T-cell (primary cell): Measurements from ENCODE around the gene OSGIN1. TPM values are rescaled to one million over a fixed set of nuclear protein-coding genes. Genes with fewer than 3 reads are reported as not detected.

ENCODE experiments used
- ATAC-seq, 4 experiments: fragments of 200-7000 bp in 3 of 4; fragments of 150-1000 bp in 1 of 4; cut with Tn5 transposase; replicated peaks in 1 of 4; 1 replicate in 3 of 4; 2 replicates in 1 of 4; pipeline ENCODE4 v1.10.0; 2021; ENCODE audit warnings: moderate library complexity in 3 of 4, mild to moderate bottlenecking in 2 of 4, moderate number of reproducible peaks in 1 of 4
- CTCF ChIA-PET, 2 donors: fragments of 300-600 bp; sonication (Branson Sonifier 250); formaldehyde crosslinking; loops; one replicate each; lab custom pipeline; 2022; ENCODE audit warnings: antibody characterized with exemption in 2 of 2; lab: Charles Lee
- POLR2A ChIA-PET, 2 donors: fragments of 300-600 bp; sonication (Branson Sonifier 250); formaldehyde crosslinking; loops; one replicate each; lab custom pipeline; 2022; ENCODE audit warnings: antibody characterized with exemption in 2 of 2; lab: Charles Lee
- DNase-seq, 35 experiments: peaks; one replicate each; pipeline versions ENCODE4 v3.0.0 to v3.0.0-alpha.2; 2013 to 2023
- H3K27ac ChIP-seq: one replicate; pipeline ENCODE4 v1.5.1; 2013; ENCODE audit warnings: low read length
- H3K27me3 ChIP-seq, 2 experiments: replicated peaks in 1 of 2; 1 replicate in 1 of 2; 2 replicates in 1 of 2; pipeline versions ENCODE4 v1.6.1 to v1.7.0; 2013; ENCODE audit warnings: low read length in 1 of 2, mixed read lengths in 1 of 2; ENCODE audit not compliant: control insufficient read depth in 2 of 2, insufficient read depth in 2 of 2; ENCODE audit errors: extremely low read depth in 1 of 2
- H3K36me3 ChIP-seq, 2 donors: 1 replicate in 1 of 2; 2 replicates in 1 of 2; pipeline versions ENCODE4 v1.6.1 to v1.7.0; 2013; ENCODE audit warnings: low read length in 1 of 2; ENCODE audit not compliant: control insufficient read depth in 2 of 2, insufficient read depth in 1 of 2; ENCODE audit errors: extremely low read depth in 1 of 2
- H3K4me1 ChIP-seq, 2 experiments: 1 replicate in 1 of 2; 2 replicates in 1 of 2; pipeline versions ENCODE4 v1.6.1 to v1.7.0; 2013; ENCODE audit warnings: low read length in 2 of 2, mixed read lengths in 1 of 2; ENCODE audit not compliant: insufficient read depth in 2 of 2, control insufficient read depth in 1 of 2; ENCODE audit errors: extremely low read depth in 1 of 2
- H3K4me3 ChIP-seq, 2 donors: 1 replicate in 1 of 2; 2 replicates in 1 of 2; pipeline versions ENCODE4 v1.5.1 to v1.7.0; 2013; ENCODE audit warnings: mild to moderate bottlenecking in 2 of 2, low read length in 1 of 2, moderate library complexity in 1 of 2; ENCODE audit not compliant: control insufficient read depth in 1 of 2; ENCODE audit errors: extremely low read depth in 1 of 2
- H3K9me3 ChIP-seq: 2 replicates; pipeline ENCODE4 v1.7.0; 2013
- H3K27ac Mint-ChIP-seq, 2 donors: one replicate each; pipeline ENCODE4 v1.8.0; 2020 to 2021; ENCODE audit warnings: mild to moderate bottlenecking in 2 of 2, mixed read lengths in 2 of 2
- H3K27me3 Mint-ChIP-seq, 2 donors: one replicate each; pipeline ENCODE4 v1.8.0; 2021 to 2022; ENCODE audit warnings: mixed read lengths in 2 of 2
- H3K36me3 Mint-ChIP-seq: one replicate; pipeline ENCODE4 v1.8.0; 2021; ENCODE audit warnings: mixed read lengths
- H3K4me1 Mint-ChIP-seq, 3 donors: one replicate each; pipeline ENCODE4 v1.8.0; 2020 to 2022; ENCODE audit warnings: mixed read lengths in 3 of 3, mild to moderate bottlenecking in 1 of 3
- H3K4me3 Mint-ChIP-seq, 3 donors: one replicate each; pipeline ENCODE4 v1.8.0; 2020 to 2022; ENCODE audit warnings: mild to moderate bottlenecking in 3 of 3, mixed read lengths in 3 of 3, moderate library complexity in 3 of 3
- H3K9me3 Mint-ChIP-seq, 3 donors: one replicate each; pipeline ENCODE4 v1.8.0; 2020 to 2022; ENCODE audit warnings: mixed read lengths in 3 of 3
- WGBS: methylation state at CpG from one replicate; pipeline ENCODE4 v1.1.5; 2013; ENCODE audit warnings: missing lambda C conversion rate; ENCODE audit not compliant: insufficient coverage; 5-methylcytosine and 5-hydroxymethylcytosine counted together
- total RNA-seq, 35 experiments: library from RNA in 6 of 35; stranded (reverse) in 6 of 35; fragments of 120-200 nt in 1 of 35; gene quantifications; one replicate each; pipeline versions ENCODE4 v1.2.1 to v1.2.4 and lab custom pipeline; 2013 to 2026

OSGIN1 gene
- total RNA-seq, 5 donors from 2014 or later (not counting 1 experiment from before 2014, with no cell fraction given) = 0.41 to 2.8 (median 1.1) TPM

GRCh38 chr16:84013787-84014569 lies 60.9 kb downstream of the OSGIN1 start:
- ATAC-seq (peak; percentile 67 to 80 (median 71)), DNase-seq (peak in 34 of 35 experiments; percentile 9 to 70 (median 42))
- ChIA-PET POLR2A (interaction anchor here in 1 of 2 donors (0.6 kb wide), 1 partner anchor 204 kb away, joined by 3 read pairs; no protein-coding TSS in a partner anchor), CTCF (interaction anchor here in 1 of 2 donors (0.5 to 0.7 kb wide), 3 partner anchors 8 to 78 kb away, joined by 3 read pairs; no protein-coding TSS in a partner anchor)
- peaks cover 0 to 7% of the 10 kb centered on the region in 2 experiments for H3K4me1 ChIP-seq
- peaks cover 9 to 11% (median 10%) of the 10 kb centered on the region in 3 donors for H3K4me1 Mint-ChIP-seq
- peaks cover 2 to 6% of the 10 kb centered on the region in 2 donors for H3K27me3 Mint-ChIP-seq
- no peak overlapping the region for H3K4me3 ChIP-seq
- peaks cover 0 to 17% of the 10 kb centered on the region in 2 experiments for H3K27me3 ChIP-seq
- no peak overlapping the region for H3K27ac Mint-ChIP-seq
- WGBS = 13% methylated on average over 8 of the region's 14 CpGs
- no peaks in the 10 kb centered on the region for H3K36me3 Mint-ChIP-seq
- H3K9me3 Mint-ChIP-seq = peaks cover 0 to 5% (median 4%) of the 10 kb centered on the region in 3 donors
- H3K4me3 Mint-ChIP-seq = peak overlapping the region in 1 of 3 donors; percentile 37
- H3K9me3 ChIP-seq = no peaks in the 10 kb centered on the region
- no peak overlapping the region for H3K27ac ChIP-seq
- H3K36me3 ChIP-seq = no peaks in the 10 kb centered on the region

- Histone ChIP-seq H3K9me3 (no peaks in the 10 kb centered on the region), H3K27ac (no peak overlapping the region), H3K36me3 (no peaks in the 10 kb centered on the region), H3K4me1 (peaks cover 0 to 7% of the 10 kb centered on the region in 2 experiments), H3K4me3 (no peak overlapping the region), H3K27me3 (peaks cover 0 to 20% of the 10 kb centered on the region in 2 experiments)
- ATAC-seq (no peak), DNase-seq (no peak)
- POLR2A ChIA-PET = interaction anchor here in 1 of 2 donors (0.6 kb wide), 1 partner anchor 13 kb away, joined by 6 read pairs; no protein-coding TSS in a partner anchor
- Mint-ChIP-seq H3K27me3 (peaks cover 2 to 7% of the 10 kb centered on the region in 2 donors), H3K4me3 (peak overlapping the region in 1 of 3 donors; percentile 37), H3K9me3 (peaks cover 0 to 5% (median 4%) of the 10 kb centered on the region in 3 donors), H3K36me3 (no peaks in the 10 kb centered on the region), H3K27ac (no peak overlapping the region), H3K4me1 (peaks cover 9 to 11% (median 10%) of the 10 kb centered on the region in 3 donors)
- CTCF ChIA-PET = interaction anchor here in 1 of 2 donors (0.5 to 0.7 kb wide), 2 partner anchors 9 to 23 kb away, joined by 3 read pairs; no protein-coding TSS in a partner anchor
- WGBS = 69% methylated on average over 13 of the region's 14 CpGs
These were observed 61.7 kb downstream of the OSGIN1 start for GRCh38 chr16:84014570-84015327.

GRCh38 chr16:84015399-84015798 lies 62.4 kb downstream of the OSGIN1 start:
- no peaks in the 10 kb centered on the region for H3K9me3 ChIP-seq
- peaks cover 0 to 5% (median 4%) of the 10 kb centered on the region in 3 donors for H3K9me3 Mint-ChIP-seq
- no peak overlapping the region for H3K4me3 Mint-ChIP-seq
- 92% methylated on average over 8 of the region's 12 CpGs for WGBS
- no peaks in the 10 kb centered on the region for H3K36me3 ChIP-seq
- no peak overlapping the region for H3K27ac Mint-ChIP-seq
- H3K27ac ChIP-seq = no peak overlapping the region
- no peak for ATAC-seq
- H3K27me3 ChIP-seq = peaks cover 0 to 22% of the 10 kb centered on the region in 2 experiments
- H3K4me1 Mint-ChIP-seq = peaks cover 9 to 11% (median 10%) of the 10 kb centered on the region in 3 donors
- ChIA-PET POLR2A (no interaction called here), CTCF (no interaction called here)
- DNase-seq = no peak
- H3K27me3 Mint-ChIP-seq = peaks cover 2 to 6% of the 10 kb centered on the region in 2 donors
- peaks cover 0 to 7% of the 10 kb centered on the region in 2 experiments for H3K4me1 ChIP-seq
- H3K4me3 ChIP-seq = no peak overlapping the region
- H3K36me3 Mint-ChIP-seq = no peaks in the 10 kb centered on the region

Other genes starting within 250 kb of the OSGIN1 start
- 10 to 100 TPM; 17.7 to 33.3 (median 30.0) TPM for gene HSBP1, start 145.3 kb upstream of the OSGIN1 start, total RNA-seq
- 10 to 100 TPM in 1 of 5 donors, 1 to 10 TPM in 4; 7.2 to 10.3 (median 9.1) TPM for gene MLYCD, start 54.1 kb upstream of the OSGIN1 start, total RNA-seq
- not detected for gene NECAB2, start 15.0 kb downstream of the OSGIN1 start, total RNA-seq
- not detected for gene SLC38A8, start 89.6 kb downstream of the OSGIN1 start, total RNA-seq
- 100 to 1,000 TPM; 122 to 142 (median 131) TPM for gene MBTPS1, start 163.7 kb downstream of the OSGIN1 start, total RNA-seq
- 10 to 100 TPM; 11.9 to 23.5 (median 20.4) TPM for gene HSDL1, start 191.9 kb downstream of the OSGIN1 start, total RNA-seq
- gene DNAAF1, start 192.1 kb downstream of the OSGIN1 start, total RNA-seq = under 1 TPM in 2 of 5 donors, not detected in 3; 0.16 to 0.32 TPM
- 10 to 100 TPM; 81.9 to 97.6 (median 92.8) TPM for gene TAF1C, start 233.8 kb downstream of the OSGIN1 start, total RNA-seq
- under 1 TPM in 1 of 5 donors, not detected in 4; 0.25 TPM for gene ADAD2, start 237.9 kb downstream of the OSGIN1 start, total RNA-seq